ENCODE measurements around the gene RAPGEF4. TPM values are rescaled to one million over a fixed set of nuclear protein-coding genes. Genes with fewer than 3 reads are reported as not detected.

RAPGEF4 gene
- total RNA-seq, 6 experiments from 2014 or later = 9.5 to 18.4 (median 14.7) TPM

- Histone ChIP-seq H3K36me3 (no peaks in the 10 kb centered on the region), H3K27me3 (no peaks in the 10 kb centered on the region), H3K4me3 (no peak overlapping the region), H3K27ac (no peak overlapping the region), H3K4me1 (no peaks in the 10 kb centered on the region), H3K9me3 (no peaks in the 10 kb centered on the region)
- peak; percentile 53 to 76 (median 61) for ATAC-seq
- TF ChIP-seq CTCF (IDR thresholded peaks at IDR 0.05) (peak; percentile 37 to 52 (median 40)), POLR2A (IDR thresholded peaks at IDR 0.05) (no peak)
- intact Hi-C loops (cut with DNase I) = loop anchor here in 1 of 2 donors (5.0 kb wide), 1 partner anchor 119 kb away; no protein-coding TSS in a partner anchor
- 33% methylated on average over 4 of the region's 4 CpGs for WGBS (ENCODE audit: insufficient coverage, low coverage, low lambda C conversion rate, missing lambda C conversion rate)
- DNase-seq = no peak
Observed at GRCh38 chr2:172813314-172813888, 77.8 kb downstream of the RAPGEF4 start.

- H3K27ac ChIP-seq = no peak overlapping the region
- H3K9me3 ChIP-seq = no peaks in the 10 kb centered on the region
- no peak overlapping the region for H3K4me3 ChIP-seq
- WGBS (ENCODE audit: insufficient coverage, low coverage, low lambda C conversion rate, missing lambda C conversion rate) = 43% methylated on average over 1 of the region's 1 CpG
- DNase-seq (no peak), ATAC-seq (no peak)
- no peaks in the 10 kb centered on the region for H3K27me3 ChIP-seq
- TF ChIP-seq CTCF (IDR thresholded peaks at IDR 0.05) (no peak), POLR2A (IDR thresholded peaks at IDR 0.05) (no peak)
- intact Hi-C loops (cut with DNase I) = no loop called here
- H3K36me3 ChIP-seq = no peaks in the 10 kb centered on the region
- no peaks in the 10 kb centered on the region for H3K4me1 ChIP-seq
Observed at GRCh38 chr2:172817411-172817810, 81.8 kb downstream of the RAPGEF4 start.

GRCh38 chr2:172819943-172820342 is 84.3 kb downstream of the RAPGEF4 start:
- ATAC-seq (no peak), DNase-seq (no peak)
- Histone ChIP-seq H3K27ac (no peak overlapping the region), H3K9me3 (no peaks in the 10 kb centered on the region), H3K4me3 (no peak overlapping the region), H3K27me3 (no peaks in the 10 kb centered on the region), H3K4me1 (no peaks in the 10 kb centered on the region), H3K36me3 (no peaks in the 10 kb centered on the region)
- intact Hi-C loops (cut with DNase I) = no loop called here
- no peak for TF ChIP-seq POLR2A (IDR thresholded peaks at IDR 0.05)
- no peak for TF ChIP-seq CTCF (IDR thresholded peaks at IDR 0.05)

DNA sequence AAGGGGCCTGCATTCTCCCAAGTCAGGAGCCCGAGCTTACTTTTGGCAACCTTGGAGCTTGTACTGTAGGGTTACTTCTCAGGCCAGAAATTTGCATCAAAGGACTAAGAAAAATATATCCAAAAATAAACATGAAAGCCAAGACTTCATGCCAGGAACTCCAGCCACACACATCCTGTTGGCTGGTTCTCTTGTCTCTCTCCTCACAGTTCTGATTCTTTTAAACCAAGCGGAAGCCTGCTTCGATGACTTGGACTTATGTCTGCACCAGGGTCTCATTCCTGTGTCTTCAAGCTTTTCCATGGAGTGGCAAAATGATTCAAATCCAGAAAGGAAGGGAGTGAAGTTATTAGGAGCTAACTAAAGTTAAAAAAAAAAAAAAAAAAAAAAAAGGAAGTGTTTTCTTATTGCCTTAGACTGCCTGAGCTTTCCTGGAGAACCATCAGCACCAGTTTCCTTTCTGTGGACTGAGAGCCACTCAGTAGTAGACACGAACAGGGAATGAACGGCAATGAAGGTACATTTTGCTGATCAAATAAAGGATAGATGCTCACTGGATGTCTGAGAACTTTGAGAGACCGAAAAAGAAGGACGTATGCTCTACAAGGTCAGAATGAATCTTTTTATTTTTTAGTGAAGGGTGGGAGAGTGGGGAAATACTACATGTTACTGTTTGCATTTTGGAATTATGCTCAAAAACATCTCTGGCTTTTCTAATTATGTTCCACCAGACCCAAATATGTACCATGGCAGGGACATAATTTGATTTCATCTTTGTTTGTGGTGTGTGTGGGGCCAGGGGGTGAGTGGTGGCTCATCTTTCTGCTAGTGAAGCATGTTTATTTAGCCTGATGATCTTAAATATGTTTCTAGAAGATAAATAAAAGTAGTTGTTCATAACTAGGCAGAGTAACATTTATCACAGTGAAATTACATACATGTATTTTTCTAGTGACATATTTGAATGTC is 86.0 kb downstream of the RAPGEF4 start:
- intact Hi-C loops (cut with DNase I) = no loop called here
- no peaks in the 10 kb centered on the region for H3K4me1 ChIP-seq
- ATAC-seq = peak in 2 of 4 donors; percentile 34 to 46
- H3K36me3 ChIP-seq = no peaks in the 10 kb centered on the region
- no peak for TF ChIP-seq CTCF (IDR thresholded peaks at IDR 0.05)
- no peak for TF ChIP-seq POLR2A (IDR thresholded peaks at IDR 0.05)
- H3K9me3 ChIP-seq = no peaks in the 10 kb centered on the region
- no peaks in the 10 kb centered on the region for H3K27me3 ChIP-seq
- H3K27ac ChIP-seq = no peak overlapping the region
- H3K4me3 ChIP-seq = no peak overlapping the region
- WGBS (ENCODE audit: insufficient coverage, low coverage, low lambda C conversion rate, missing lambda C conversion rate) = 74% methylated on average over 7 of the region's 7 CpGs
- no peak for DNase-seq
